IMR-90 (cell line): ENCODE data around the gene TRAT1. TPM values are rescaled to one million over a fixed set of nuclear protein-coding genes. Genes with fewer than 3 reads are reported as not detected.

ENCODE experiments used
- ATAC-seq: fragments of 200-7000 bp; cut with Tn5 transposase; 2 replicates; pipeline ENCODE4 v1.9.1; 2020; ENCODE audit warnings: low read depth, mild to moderate bottlenecking, moderate library complexity
- BruUV-seq: library from RNA; stranded (reverse); fragments of 400-500 nt; replicated peaks from 2 replicates; lab custom pipeline; 2021; lab: Mats Ljungman, UMichigan
- CTCF ChIA-PET: fragments of 300-600 bp; formaldehyde crosslinking; extraction: SDS; loops from one replicate; lab custom pipeline; 2021; ENCODE audit warnings: antibody characterized with exemption; lab: Yijun Ruan, JAX
- POLR2A ChIA-PET: fragments of 300-600 bp; sonication (Branson Sonifier 250); formaldehyde crosslinking; loops from one replicate; lab custom pipeline; 2022; ENCODE audit warnings: antibody characterized with exemption; ENCODE audit not compliant: unreplicated experiment; lab: Charles Lee
- DNase-seq: peaks from one replicate; pipeline ENCODE4 v3.0.0; 2013
- H2AFZ ChIP-seq: replicated peaks from 2 replicates; pipeline ENCODE3; 2013; ENCODE audit warnings: low read length, mild to moderate bottlenecking; ENCODE audit not compliant: poor library complexity
- H2AK5ac ChIP-seq: 2 replicates; pipeline ENCODE4 v1.6.1; 2013; ENCODE audit warnings: low read depth, low read length, inconsistent platforms
- H2AK9ac ChIP-seq: replicated peaks from 2 replicates; pipeline ENCODE3; 2013; ENCODE audit warnings: mild to moderate bottlenecking, low read depth, low read length, moderate library complexity; ENCODE audit not compliant: poor library complexity
- H2BK120ac ChIP-seq: 2 replicates; pipeline ENCODE4 v1.6.1; 2013; ENCODE audit warnings: low read depth, low read length, inconsistent platforms
- H2BK15ac ChIP-seq: 3 replicates; pipeline ENCODE4 v1.6.1; 2013; ENCODE audit warnings: low read depth, low read length, inconsistent platforms
- H2BK20ac ChIP-seq: 2 replicates; pipeline ENCODE4 v1.6.1; 2013; ENCODE audit warnings: low read depth, mild to moderate bottlenecking, inconsistent platforms, low read length, moderate library complexity
- H2BK5ac ChIP-seq: 2 replicates; pipeline ENCODE4 v1.6.1; 2013; ENCODE audit warnings: mild to moderate bottlenecking, low read depth, low read length, inconsistent platforms; ENCODE audit not compliant: poor library complexity, severe bottlenecking
- H3K14ac ChIP-seq: replicated peaks from 2 replicates; pipeline ENCODE4 v1.6.1; 2013; ENCODE audit warnings: low read depth, low read length, inconsistent platforms
- H3K18ac ChIP-seq: 2 replicates; pipeline ENCODE4 v1.6.1; 2013; ENCODE audit warnings: low read depth, low read length, control low read depth
- H3K23ac ChIP-seq: 2 replicates; pipeline ENCODE4 v1.6.1; 2013; ENCODE audit warnings: low read depth, low read length, inconsistent platforms
- H3K27ac ChIP-seq: 2 replicates; pipeline ENCODE4 v1.5.1; 2013; ENCODE audit warnings: mild to moderate bottlenecking, control low read depth, low read length; ENCODE audit not compliant: insufficient read depth
- H3K27me3 ChIP-seq: 2 replicates; pipeline ENCODE4 v1.6.1; 2013; ENCODE audit warnings: low read length; ENCODE audit not compliant: control insufficient read depth, insufficient read depth
- H3K36me3 ChIP-seq: 2 replicates; pipeline ENCODE4 v1.6.1; 2013; ENCODE audit warnings: low read length, mixed read lengths; ENCODE audit not compliant: control insufficient read depth, insufficient read depth
- H3K4ac ChIP-seq: 2 replicates; pipeline ENCODE4 v1.6.1; 2013; ENCODE audit warnings: low read depth, low read length, inconsistent platforms
- H3K4me1 ChIP-seq: 2 replicates; pipeline ENCODE4 v1.6.1; 2013; ENCODE audit warnings: low read length, mixed read lengths; ENCODE audit not compliant: control insufficient read depth, insufficient read depth
- H3K4me2 ChIP-seq: 2 replicates; pipeline ENCODE4 v1.6.1; 2013; ENCODE audit warnings: low read depth, mild to moderate bottlenecking, control low read depth, low read length, moderate library complexity
- H3K4me3 ChIP-seq: 2 replicates; pipeline ENCODE4 v1.5.1; 2013; ENCODE audit warnings: low read depth, mild to moderate bottlenecking, control low read depth, low read length, moderate library complexity; ENCODE audit not compliant: insufficient read depth
- H3K56ac ChIP-seq: 2 replicates; pipeline ENCODE4 v1.6.1; 2013; ENCODE audit warnings: low read length, inconsistent platforms; ENCODE audit not compliant: insufficient read depth; ENCODE audit errors: extremely low read depth
- H3K79me1 ChIP-seq, 2 experiments: 2 replicates each; pipeline ENCODE4 v1.6.1; 2013; ENCODE audit warnings: low read length in 2 of 2, inconsistent platforms in 1 of 2, low read depth in 1 of 2
- H3K9ac ChIP-seq: 2 replicates; pipeline ENCODE4 v1.6.1; 2013; ENCODE audit warnings: low read depth, low read length, control low read depth
- H3K9me1 ChIP-seq: 2 replicates; pipeline ENCODE4 v1.6.1; 2013; ENCODE audit warnings: low read length, inconsistent platforms; ENCODE audit not compliant: insufficient read depth
- H3K9me3 ChIP-seq: 2 replicates; pipeline ENCODE4 v1.6.1; 2013; ENCODE audit warnings: low read length; ENCODE audit not compliant: control insufficient read depth, insufficient read depth
- H4K20me1 ChIP-seq: 2 replicates; pipeline ENCODE4 v1.6.1; 2013; ENCODE audit warnings: low read length, inconsistent platforms; ENCODE audit not compliant: insufficient read depth
- H4K5ac ChIP-seq: 2 replicates; pipeline ENCODE4 v1.6.1; 2013; ENCODE audit warnings: mild to moderate bottlenecking, low read depth, low read length, control low read depth
- H4K8ac ChIP-seq, 2 experiments: 2 replicates each; pipeline ENCODE4 v1.6.1; 2013; ENCODE audit warnings: low read depth in 2 of 2, low read length in 2 of 2, control low read depth in 1 of 2, inconsistent platforms in 1 of 2
- H4K91ac ChIP-seq: 2 replicates; pipeline ENCODE4 v1.6.1; 2013; ENCODE audit warnings: low read depth, low read length, inconsistent platforms; ENCODE audit not compliant: insufficient read depth
- BHLHE40 ChIP-seq: fragments of 150-350 bp; IDR thresholded peaks from 2 replicates; pipeline ENCODE4 v1.6.1; 2016; ENCODE audit warnings: mild to moderate bottlenecking, low read depth, low read length
- CEBPB ChIP-seq: IDR thresholded peaks from 2 replicates; pipeline ENCODE4 v1.6.1; 2012; ENCODE audit warnings: low read depth, low read length, improper control_type of control experiment
- CHD1 ChIP-seq: IDR thresholded peaks from 2 replicates; pipeline ENCODE4 v1.6.1; 2012; ENCODE audit warnings: low read depth, low read length, improper control_type of control experiment
- CTCF ChIP-seq: conservative IDR thresholded peaks from 2 replicates; pipeline ENCODE4 v1.5.1; 2012; ENCODE audit warnings: mild to moderate bottlenecking, low read depth, low read length, improper control_type of control experiment
- ELK1 ChIP-seq: fragments of 150-350 bp; IDR thresholded peaks from 2 replicates; pipeline ENCODE4 v1.6.1; 2016; ENCODE audit warnings: low read depth, mild to moderate bottlenecking, low read length, moderate library complexity, borderline replicate concordance
- FOS ChIP-seq: fragments of 150-350 bp; IDR thresholded peaks from 2 replicates; pipeline ENCODE4 v1.6.1; 2016; ENCODE audit warnings: low read depth, low read length
- MAFK ChIP-seq: IDR thresholded peaks from 2 replicates; pipeline ENCODE4 v1.6.1; 2012; ENCODE audit warnings: low read depth, low read length, improper control_type of control experiment
- MAZ ChIP-seq: IDR thresholded peaks from 2 replicates; pipeline ENCODE4 v1.6.1; 2012; ENCODE audit warnings: low read depth, mild to moderate bottlenecking, low read length, improper control_type of control experiment, moderate library complexity, borderline replicate concordance
- MXI1 ChIP-seq: IDR thresholded peaks from 2 replicates; pipeline ENCODE4 v1.6.1; 2012; ENCODE audit warnings: low read depth, mild to moderate bottlenecking, low read length, moderate library complexity, borderline replicate concordance
- NFE2L2 ChIP-seq: fragments of 150-350 bp; IDR thresholded peaks from 2 replicates; pipeline ENCODE4 v1.6.1; 2016; ENCODE audit warnings: low read depth, mild to moderate bottlenecking, low read length
- POLR2A ChIP-seq: IDR thresholded peaks from 2 replicates; pipeline ENCODE4 v1.6.1; 2012; ENCODE audit warnings: mild to moderate bottlenecking, low read depth, low read length
- RAD21 ChIP-seq: IDR thresholded peaks from 2 replicates; pipeline ENCODE4 v1.6.1; 2012; ENCODE audit warnings: low read length, improper control_type of control experiment
- RCOR1 ChIP-seq: IDR thresholded peaks from 2 replicates; pipeline ENCODE4 v1.6.1; 2012; ENCODE audit warnings: mild to moderate bottlenecking, low read length, improper control_type of control experiment; ENCODE audit not compliant: insufficient replicate concordance
- RFX5 ChIP-seq: IDR thresholded peaks from 2 replicates; pipeline ENCODE4 v1.8.0; 2012; ENCODE audit warnings: low read depth, mild to moderate bottlenecking, low read length, moderate library complexity
- SMC3 ChIP-seq: fragments of 150-350 bp; IDR thresholded peaks from 2 replicates; pipeline ENCODE4 v1.6.1; 2016; ENCODE audit warnings: low read depth, mild to moderate bottlenecking, antibody characterized with exemption, low read length, moderate library complexity
- USF2 ChIP-seq: fragments of 150-350 bp; IDR thresholded peaks from 2 replicates; pipeline ENCODE4 v1.6.1; 2017; ENCODE audit warnings: mild to moderate bottlenecking, antibody characterized with exemption, low read length, low read depth
- WGBS, 2 experiments: methylation state at CpG; one replicate each; pipeline versions ENCODE4 v1.1.5 to v1.1.7; 2013; ENCODE audit warnings: missing lambda C conversion rate in 2 of 2; ENCODE audit not compliant: insufficient read length in 1 of 2; ENCODE audit errors: extremely low coverage in 2 of 2; 5-methylcytosine and 5-hydroxymethylcytosine counted together
- dilution Hi-C: fragments of 300-500 bp; cut with HindIII; formaldehyde crosslinking; loops from one replicate; pipeline ENCODE4 v1.14.3; 2018; ENCODE audit warnings: low sequenced_read_pairs; ENCODE audit not compliant: unreplicated experiment
- in situ Hi-C: fragments of 300-500 bp; cut with MboI; formaldehyde crosslinking; loops from 3 replicates; pipeline ENCODE4 v1.14.3; 2019; ENCODE audit warnings: low sequenced_read_pairs, inconsistent platforms, mixed read lengths
- intact Hi-C: fragments of 100-400 bp; cut with micrococcal nuclease; formaldehyde crosslinking; loops from 2 replicates; pipeline ENCODE4 v1.10.0; 2022
- polyA plus RNA-seq, 3 experiments: library from polyadenylated mRNA; depleted of rRNA; stranded (reverse); fragments of >200 nt; gene quantifications; 2 replicates each; pipeline ENCODE4 v1.2.3, GENCODE V29; 2012; ENCODE audit warnings: low replicate concordance in 1 of 3
- total RNA-seq: library from RNA; depleted of rRNA; stranded (reverse); fragments of >200 nt; gene quantifications from 2 replicates; pipeline ENCODE4 v1.2.3, GENCODE V29; 2012

TRAT1 gene
- total and polyA plus RNA-seq, 2 of the 4 experiments (the other 2 are of a cell fraction), result not detected

GRCh38 chr3:108804966-108805365 lies 17.6 kb upstream of the TRAT1 start:
- Histone ChIP-seq H3K23ac (no peak overlapping the region), H4K8ac (no peak overlapping the region), H2AK9ac (no peak overlapping the region), H2AK5ac (no peak overlapping the region), H3K9ac (no peak overlapping the region), H3K27me3 (no peaks in the 10 kb centered on the region), H3K4me3 (no peak overlapping the region), H3K18ac (no peak overlapping the region), H3K36me3 (no peaks in the 10 kb centered on the region), H4K5ac (no peak overlapping the region), H3K9me1 (no peaks in the 10 kb centered on the region), H3K4ac (no peak overlapping the region), H3K4me1 (no peaks in the 10 kb centered on the region), H4K91ac (no peak overlapping the region), H2AFZ (no peak overlapping the region), H2BK5ac (no peak overlapping the region), H3K27ac (no peak overlapping the region), H3K14ac (no peak overlapping the region), H3K4me2 (no peak overlapping the region), H3K56ac (no peak overlapping the region), H3K79me1 (no peaks in the 10 kb centered on the region), H2BK20ac (no peak overlapping the region), H2BK15ac (no peak overlapping the region), H2BK120ac (no peak overlapping the region), H4K20me1 (no peaks in the 10 kb centered on the region), H3K9me3 (no peaks in the 10 kb centered on the region)
- dilution Hi-C loops (no loop called here), intact Hi-C loops (no loop called here), in situ Hi-C loops (no loop called here)
- DNase-seq, result no peak
- CTCF ChIA-PET, result interaction anchor here (0.9 kb wide), 1 partner anchor 83 kb away, joined by 3 read pairs; no protein-coding TSS in a partner anchor
- no peak for ATAC-seq
- BruUV-seq, result no TSS peak
- POLR2A ChIA-PET, result no interaction called here
- WGBS, 2 experiments, result 40% methylated on average over 1 of the region's 4 CpGs; no CpG with 5 or more reads in 1 of the 2 experiments
- TF ChIP-seq ELK1 (no peak), MAZ (no peak), BHLHE40 (no peak), USF2 (no peak), RCOR1 (no peak), CTCF (no peak), FOS (no peak), NFE2L2 (no peak), POLR2A (no peak), CHD1 (no peak), RFX5 (no peak), MXI1 (no peak), SMC3 (no peak), RAD21 (no peak), MAFK (no peak), CEBPB (no peak)
